ENCODE results near the gene PRTG.

Gene PRTG

GRCh38 chr15:55681631-55682030, 61.3 kb downstream of the PRTG start:
- Histone ChIP-seq H3K4me3 (ENCODE audit: low read length) (no peak overlapping the region), H3K27me3 (ENCODE audit: control insufficient read depth, low read length) (peaks cover 3% of the 10 kb centered on the region; the same call in 1 of the 2 replicates), H3F3A (ENCODE audit: control insufficient read depth, insufficient read depth) (no peaks in the 10 kb centered on the region), H3K4me1 (ENCODE audit: control insufficient read depth, low read length) (no peaks in the 10 kb centered on the region), H3K27ac (ENCODE audit: low read depth, low read length) (no peak overlapping the region), H3K9me3 (ENCODE audit: control insufficient read depth, insufficient read depth, low read length) (no peaks in the 10 kb centered on the region), H3K9me2 (replicated peaks; ENCODE audit: control insufficient read depth, low read length) (no peaks in the 10 kb centered on the region), H4K20me1 (ENCODE audit: control insufficient read depth, insufficient read depth, low read depth, low read length) (no peaks in the 10 kb centered on the region), H3K36me3 (ENCODE audit: control insufficient read depth, low read length) (no peaks in the 10 kb centered on the region), H3K79me2 (ENCODE audit: control insufficient read depth, low read length) (no peaks in the 10 kb centered on the region), H3K4me2 (ENCODE audit: low read length) (no peak overlapping the region)
- TF ChIP-seq EZH2phosphoT487 (IDR thresholded peaks at IDR 0.05; ENCODE audit: borderline replicate concordance, low read length) (no peak), CTCF (IDR thresholded peaks at IDR 0.05; ENCODE audit: low read depth, low read length, poor library complexity, severe bottlenecking) (no peak)

- Histone ChIP-seq H3K4me1 (ENCODE audit: control insufficient read depth, low read length) (no peaks in the 10 kb centered on the region), H3K4me2 (ENCODE audit: low read length) (no peak overlapping the region), H3K27me3 (ENCODE audit: control insufficient read depth, low read length) (peaks cover 11% of the 10 kb centered on the region), H3K27ac (ENCODE audit: low read depth, low read length) (no peak overlapping the region), H3K79me2 (ENCODE audit: control insufficient read depth, low read length) (no peaks in the 10 kb centered on the region), H3F3A (ENCODE audit: control insufficient read depth, insufficient read depth) (no peaks in the 10 kb centered on the region), H3K9me3 (ENCODE audit: control insufficient read depth, insufficient read depth, low read length) (no peaks in the 10 kb centered on the region), H4K20me1 (ENCODE audit: control insufficient read depth, insufficient read depth, low read depth, low read length) (no peaks in the 10 kb centered on the region), H3K9me2 (replicated peaks; ENCODE audit: control insufficient read depth, low read length) (no peaks in the 10 kb centered on the region), H3K36me3 (ENCODE audit: control insufficient read depth, low read length) (no peaks in the 10 kb centered on the region), H3K4me3 (ENCODE audit: low read length) (no peak overlapping the region)
- TF ChIP-seq CTCF (IDR thresholded peaks at IDR 0.05; ENCODE audit: low read depth, low read length, poor library complexity, severe bottlenecking) (no peak), EZH2phosphoT487 (IDR thresholded peaks at IDR 0.05; ENCODE audit: borderline replicate concordance, low read length) (no peak)
Measured at GRCh38 chr15:55676507-55676906, 66.4 kb downstream of the PRTG start.

- Histone ChIP-seq H3K27ac (ENCODE audit: low read depth, low read length) (no peak overlapping the region), H3K36me3 (ENCODE audit: control insufficient read depth, low read length) (no peaks in the 10 kb centered on the region)
Measured at GRCh38 chr15:55673287-55673686, 69.7 kb downstream of the PRTG start.

More at GRCh38 chr15:55673287-55673686, 69.7 kb downstream of the PRTG start:
- H3F3A ChIP-seq (ENCODE audit: control insufficient read depth, insufficient read depth), result no peaks in the 10 kb centered on the region
- no peaks in the 10 kb centered on the region for H3K4me1 ChIP-seq (ENCODE audit: control insufficient read depth, low read length)
- no peaks in the 10 kb centered on the region for H4K20me1 ChIP-seq (ENCODE audit: control insufficient read depth, insufficient read depth, low read depth, low read length)
- H3K9me3 ChIP-seq (ENCODE audit: control insufficient read depth, insufficient read depth, low read length), result no peaks in the 10 kb centered on the region
- TF ChIP-seq CTCF (IDR thresholded peaks at IDR 0.05; ENCODE audit: low read depth, low read length, poor library complexity, severe bottlenecking) (no peak), EZH2phosphoT487 (IDR thresholded peaks at IDR 0.05; ENCODE audit: borderline replicate concordance, low read length) (no peak)
- H3K4me3 ChIP-seq (ENCODE audit: low read length), result no peak overlapping the region
- H3K79me2 ChIP-seq (ENCODE audit: control insufficient read depth, low read length), result no peaks in the 10 kb centered on the region
- H3K4me2 ChIP-seq (ENCODE audit: low read length), result no peak overlapping the region
- H3K9me2 ChIP-seq (replicated peaks; ENCODE audit: control insufficient read depth, low read length), result no peaks in the 10 kb centered on the region
- H3K27me3 ChIP-seq (ENCODE audit: control insufficient read depth, low read length), result peaks cover 16% of the 10 kb centered on the region

Measured in DOHH2 (cell line).